CD14-positive monocyte (primary cell): Measurements from ENCODE around the gene KYAT1. TPM values are rescaled to one million over a fixed set of nuclear protein-coding genes. Genes with fewer than 3 reads are reported as not detected.

Experiments used
- DNase-seq, 3 donors: peaks; one replicate each; pipeline ENCODE4 v3.0.0-alpha.2; 2011 to 2022
- H2AFZ ChIP-seq: 2 replicates; pipeline ENCODE4 v1.6.0; 2012; ENCODE audit warnings: mild to moderate bottlenecking, low read depth, low read length, inconsistent platforms; ENCODE audit not compliant: insufficient read depth, poor library complexity, severe bottlenecking
- H3K27ac ChIP-seq, 2 donors: 1 replicate in 1 of 2; 2 replicates in 1 of 2; pipeline ENCODE4 v1.5.1; 2012 to 2013; ENCODE audit warnings: low read length in 2 of 2, control low read depth in 1 of 2, inconsistent platforms in 1 of 2, low read depth in 1 of 2, mild to moderate bottlenecking in 1 of 2
- H3K27me3 ChIP-seq, 2 donors: one replicate each; pipeline versions ENCODE4 v1.6.0 to v1.6.1; 2011 to 2013; ENCODE audit warnings: low read length in 2 of 2; ENCODE audit not compliant: control insufficient read depth in 2 of 2, insufficient read depth in 2 of 2
- H3K36me3 ChIP-seq, 2 donors: replicated peaks in 1 of 2; 1 replicate in 1 of 2; 2 replicates in 1 of 2; pipeline versions ENCODE4 v1.5.1 to v1.6.1; 2012 to 2013; ENCODE audit warnings: low read length in 2 of 2, control low read depth in 1 of 2, inconsistent platforms in 1 of 2, mild to moderate bottlenecking in 1 of 2; ENCODE audit not compliant: insufficient read depth in 2 of 2, control insufficient read depth in 1 of 2
- H3K4me1 ChIP-seq, 2 donors: 1 replicate in 1 of 2; 2 replicates in 1 of 2; pipeline versions ENCODE4 v1.5.1 to v1.6.1; 2012 to 2013; ENCODE audit warnings: low read length in 2 of 2, control low read depth in 1 of 2, inconsistent platforms in 1 of 2, mild to moderate bottlenecking in 1 of 2, moderate library complexity in 1 of 2; ENCODE audit not compliant: insufficient read depth in 2 of 2, control insufficient read depth in 1 of 2
- H3K4me2 ChIP-seq: replicated peaks from 2 replicates; pipeline ENCODE3; 2012; ENCODE audit warnings: low read length, moderate library complexity, mild to moderate bottlenecking; ENCODE audit not compliant: poor library complexity, severe bottlenecking; ENCODE audit errors: extremely low read depth
- H3K4me3 ChIP-seq, 3 experiments: fragments of 200-600 bp in 1 of 3; sonication (generic) in 1 of 3; replicated peaks in 1 of 3; 1 replicate in 2 of 3; 2 replicates in 1 of 3; pipeline ENCODE4 v1.5.1; 2011 to 2013; ENCODE audit warnings: low read length in 3 of 3, mild to moderate bottlenecking in 3 of 3, control low read depth in 2 of 3, low read depth in 2 of 3, inconsistent platforms in 1 of 3, moderate library complexity in 1 of 3
- H3K79me2 ChIP-seq: 2 replicates; pipeline ENCODE4 v1.6.0; 2012; ENCODE audit warnings: mild to moderate bottlenecking, control low read depth, inconsistent platforms, low read length, moderate library complexity; ENCODE audit not compliant: insufficient read depth
- H3K9ac ChIP-seq: 2 replicates; pipeline ENCODE4 v1.6.0; 2017; ENCODE audit warnings: low read length, mild to moderate bottlenecking; ENCODE audit not compliant: insufficient read depth, poor library complexity, severe bottlenecking
- H3K9me3 ChIP-seq, 2 donors: replicated peaks in 1 of 2; 1 replicate in 1 of 2; 2 replicates in 1 of 2; pipeline versions ENCODE4 v1.5.1 to v1.6.1; 2012 to 2013; ENCODE audit warnings: low read length in 2 of 2, control low read depth in 1 of 2; ENCODE audit not compliant: control insufficient read depth in 1 of 2, insufficient read depth in 1 of 2
- H4K20me1 ChIP-seq: 2 replicates; pipeline ENCODE4 v1.6.0; 2012; ENCODE audit warnings: mild to moderate bottlenecking, low read length, control low read depth, moderate library complexity; ENCODE audit not compliant: insufficient read depth
- H3K27ac Mint-ChIP-seq, 7 donors: one replicate each; pipeline ENCODE4 v1.8.0; 2020; ENCODE audit warnings: mild to moderate bottlenecking in 7 of 7, mixed read lengths in 7 of 7, moderate library complexity in 6 of 7, inconsistent platforms in 2 of 7
- H3K27me3 Mint-ChIP-seq, 3 donors: one replicate each; pipeline ENCODE4 v1.8.0; 2021 to 2022; ENCODE audit warnings: low read depth in 3 of 3, mild to moderate bottlenecking in 3 of 3, mixed read lengths in 3 of 3, moderate library complexity in 3 of 3, inconsistent platforms in 1 of 3
- H3K36me3 Mint-ChIP-seq, 2 donors: one replicate each; pipeline ENCODE4 v1.8.0; 2020; ENCODE audit warnings: mixed read lengths in 2 of 2, inconsistent platforms in 1 of 2, mild to moderate bottlenecking in 1 of 2
- H3K4me1 Mint-ChIP-seq: one replicate; pipeline ENCODE4 v1.8.0; 2020; ENCODE audit warnings: mild to moderate bottlenecking, mixed read lengths
- H3K4me3 Mint-ChIP-seq, 2 donors: one replicate each; pipeline ENCODE4 v1.8.0; 2020; ENCODE audit warnings: mild to moderate bottlenecking in 2 of 2, mixed read lengths in 2 of 2, moderate library complexity in 1 of 2
- H3K9me3 Mint-ChIP-seq, 7 donors: one replicate each; pipeline ENCODE4 v1.8.0; 2020 to 2022; ENCODE audit warnings: mixed read lengths in 7 of 7, mild to moderate bottlenecking in 6 of 7, moderate library complexity in 6 of 7, inconsistent platforms in 2 of 7
- CTCF ChIP-seq: fragments of 200-600 bp; IDR thresholded peaks from one replicate; pipeline ENCODE4 v1.8.0; 2022; ENCODE audit warnings: antibody characterized with exemption, mild to moderate bottlenecking
- WGBS: methylation state at CpG from one replicate; pipeline ENCODE4 v1.1.5; 2013; ENCODE audit warnings: missing lambda C conversion rate; ENCODE audit not compliant: insufficient coverage; 5-methylcytosine and 5-hydroxymethylcytosine counted together
- intact Hi-C, 2 donors: fragments of 100-400 bp; cut with micrococcal nuclease; formaldehyde crosslinking; loops; one replicate each; pipeline versions ENCODE4 v1.15.0 to v1.15.1; 2023
- polyA plus RNA-seq, 3 donors: library from polyadenylated mRNA; depleted of rRNA in 1 of 3; unstranded in 2 of 3; stranded (reverse) in 1 of 3; fragments of 300-500 nt in 2 of 3; fragments of >200 nt in 1 of 3; fragmentation: Illumina TruSeq in 2 of 3; gene quantifications; 1 replicate in 2 of 3; 2 replicates in 1 of 3; pipeline ENCODE4 v1.2.3, GENCODE V29; 2012 to 2021

KYAT1 gene
- polyA plus RNA-seq, 3 donors, result 2.4 to 4.5 (median 3.6) TPM

- Histone ChIP-seq H3K27ac (no peak overlapping the region), H3K27me3 (no peaks in the 10 kb centered on the region), H2AFZ (no peak overlapping the region), H3K4me2 (no peak overlapping the region), H3K79me2 (no peaks in the 10 kb centered on the region), H3K4me1 (peaks cover 6 to 10% of the 10 kb centered on the region in 2 donors), H4K20me1 (no peaks in the 10 kb centered on the region), H3K9me3 (no peaks in the 10 kb centered on the region), H3K9ac (no peak overlapping the region), H3K36me3 (no peaks in the 10 kb centered on the region), H3K4me3 (no peak overlapping the region)
- WGBS, result 85% methylated on average over 4 of the region's 6 CpGs
- Mint-ChIP-seq H3K4me1 (peaks cover 13% of the 10 kb centered on the region), H3K9me3 (no peaks in the 10 kb centered on the region), H3K27ac (no peak overlapping the region), H3K36me3 (peaks cover under 1 to 3% of the 10 kb centered on the region in 2 donors), H3K27me3 (peaks cover 1 to 5% (median 4%) of the 10 kb centered on the region in 3 donors), H3K4me3 (no peak overlapping the region)
- intact Hi-C loops, result loop anchor here in 1 of 2 donors (10.0 kb wide), 1 partner anchor 279 kb away; no protein-coding TSS in a partner anchor
- no peak for TF ChIP-seq CTCF
- DNase-seq, result no peak
Observed at GRCh38 chr9:128923493-128923883, 41.7 kb upstream of the KYAT1 start.

GRCh38 chr9:128921881-128922763 lies 40.4 kb upstream of the KYAT1 start:
- 1% methylated on average over 15 of the region's 32 CpGs for WGBS
- H2AFZ ChIP-seq, result peak overlapping the region; percentile 65
- H3K27ac ChIP-seq, result no peak overlapping the region
- no peak overlapping the region for H3K27ac Mint-ChIP-seq
- H3K4me2 ChIP-seq, result peak overlapping the region; percentile 63
- H3K4me3 Mint-ChIP-seq, result peak overlapping the region; percentile 69 to 81
- H3K4me1 ChIP-seq, result peaks cover 6 to 10% of the 10 kb centered on the region in 2 donors
- no peak for TF ChIP-seq CTCF
- H4K20me1 ChIP-seq, result no peaks in the 10 kb centered on the region
- peak overlapping the region; percentile 9 to 52 (median 35) for H3K4me3 ChIP-seq
- DNase-seq, result no peak
- intact Hi-C loops, result loop anchor here in 1 of 2 donors (10.0 kb wide), 1 partner anchor 277 kb away; no protein-coding TSS in a partner anchor
- peaks cover 7 to 11% of the 10 kb centered on the region in 2 donors for H3K36me3 ChIP-seq
- H3K27me3 ChIP-seq, result no peaks in the 10 kb centered on the region
- peak overlapping the region; percentile 36 for H3K9ac ChIP-seq
- H3K9me3 ChIP-seq, result no peaks in the 10 kb centered on the region
- no peaks in the 10 kb centered on the region for H3K9me3 Mint-ChIP-seq
- peaks cover 14 to 15% of the 10 kb centered on the region in 2 donors for H3K36me3 Mint-ChIP-seq
- peaks cover 1 to 5% (median 4%) of the 10 kb centered on the region in 3 donors for H3K27me3 Mint-ChIP-seq
- no peaks in the 10 kb centered on the region for H3K79me2 ChIP-seq
- H3K4me1 Mint-ChIP-seq, result peaks cover 10% of the 10 kb centered on the region
